WTC11 (cell line): ENCODE data around the gene ZNF428. TPM values are rescaled to one million over a fixed set of nuclear protein-coding genes. Genes with fewer than 3 reads are reported as not detected.
"Not testable (repeated sequence)": the region's sequence is repeated elsewhere in the genome, so short reads cannot be mapped to it uniquely, and the experiment has no call there.

Experiments used
- ATAC-seq: fragments of 200-7000 bp; cut with Tn5 transposase; 2 replicates; pipeline ENCODE4 v1.10.0; 2021; ENCODE audit warnings: mild to moderate bottlenecking, moderate library complexity
- CTCF ChIA-PET: fragments of 300-600 bp; sonication (Branson Sonifier 250); formaldehyde crosslinking; loops from one replicate; lab custom pipeline; 2021; ENCODE audit warnings: antibody characterized with exemption; lab: Charles Lee
- POLR2A ChIA-PET: fragments of 350-600 bp; sonication (Branson Sonifier 250); formaldehyde crosslinking; loops from one replicate; lab custom pipeline; 2021; ENCODE audit warnings: antibody characterized with exemption; lab: Charles Lee
- DNase-seq: peaks from one replicate; pipeline ENCODE4 v3.0.0; 2021; ENCODE audit warnings: low spot score
- H3K27ac Mint-ChIP-seq: 2 replicates; pipeline ENCODE4 v1.8.0; 2021; ENCODE audit warnings: mixed read lengths
- H3K27me3 Mint-ChIP-seq: 2 replicates; pipeline ENCODE4 v1.8.0; 2021; ENCODE audit warnings: low read depth, mild to moderate bottlenecking, moderate library complexity, mixed read lengths
- H3K36me3 Mint-ChIP-seq: 2 replicates; pipeline ENCODE4 v1.8.0; 2021; ENCODE audit warnings: mixed read lengths
- H3K4me1 Mint-ChIP-seq: 2 replicates; pipeline ENCODE4 v1.8.0; 2022; ENCODE audit warnings: mixed read lengths
- H3K4me3 Mint-ChIP-seq: 2 replicates; pipeline ENCODE4 v1.8.0; 2021; ENCODE audit warnings: mild to moderate bottlenecking, moderate library complexity, mixed read lengths
- H3K9me3 Mint-ChIP-seq: 2 replicates; pipeline ENCODE4 v1.8.0; 2021; ENCODE audit warnings: mixed read lengths
- CBFB ChIP-seq: sonication (generic); formaldehyde crosslinking; IDR thresholded peaks from 2 replicates; pipeline ENCODE4 v1.8.1; 2022; ENCODE audit warnings: mild to moderate bottlenecking, low read depth, missing genetic modification reagents
- EMX1 ChIP-seq: fragments of 250-450 bp; sonication (Bioruptor Pico); IDR thresholded peaks from 2 replicates; pipeline ENCODE4 v1.8.0; 2021; ENCODE audit warnings: mild to moderate bottlenecking
- ESRRA ChIP-seq: sonication (generic); formaldehyde crosslinking; IDR thresholded peaks from 2 replicates; pipeline ENCODE4 v1.8.1; 2022; ENCODE audit warnings: mild to moderate bottlenecking, missing genetic modification reagents, borderline replicate concordance
- ETV6 ChIP-seq: sonication (generic); formaldehyde crosslinking; IDR thresholded peaks from 2 replicates; pipeline ENCODE4 v1.8.1; 2022; ENCODE audit warnings: mild to moderate bottlenecking, missing genetic modification reagents
- FOXJ3 ChIP-seq: sonication (generic); formaldehyde crosslinking; IDR thresholded peaks from 2 replicates; pipeline ENCODE4 v1.9.0; 2021; ENCODE audit warnings: missing genetic modification reagents, mild to moderate bottlenecking, borderline replicate concordance
- GABPB1 ChIP-seq: sonication (generic); formaldehyde crosslinking; IDR thresholded peaks from 2 replicates; pipeline ENCODE4 v1.8.1; 2023; ENCODE audit warnings: mild to moderate bottlenecking, missing genetic modification reagents
- GTF2I ChIP-seq: fragments of 250-450 bp; sonication (Bioruptor Pico); conservative IDR thresholded peaks from 2 replicates; pipeline ENCODE4 v1.4.0; 2021; ENCODE audit warnings: mild to moderate bottlenecking
- HMGA2 ChIP-seq: fragments of 250-450 bp; sonication (Bioruptor Pico); IDR thresholded peaks from 2 replicates; pipeline ENCODE4 v1.4.0; 2021; ENCODE audit warnings: mild to moderate bottlenecking, moderate library complexity
- MXD4 ChIP-seq: fragments of 250-450 bp; sonication (Bioruptor Pico); IDR thresholded peaks from 2 replicates; pipeline ENCODE4 v1.8.0; 2021; ENCODE audit warnings: mild to moderate bottlenecking, moderate library complexity, borderline replicate concordance
- MYBL2 ChIP-seq: sonication (generic); formaldehyde crosslinking; IDR thresholded peaks from 2 replicates; pipeline ENCODE4 v1.8.1; 2023; ENCODE audit warnings: mild to moderate bottlenecking, moderate library complexity, missing genetic modification reagents
- NFATC4 ChIP-seq: fragments of 250-450 bp; sonication (Bioruptor Pico); IDR thresholded peaks from 2 replicates; pipeline ENCODE4 v1.9.0; 2021; ENCODE audit warnings: mild to moderate bottlenecking
- NFE2L1 ChIP-seq: sonication (generic); formaldehyde crosslinking; IDR thresholded peaks from 2 replicates; pipeline ENCODE4 v1.8.1; 2023; ENCODE audit warnings: missing genetic modification reagents
- NFYB ChIP-seq: sonication (generic); formaldehyde crosslinking; conservative IDR thresholded peaks from 2 replicates; pipeline ENCODE4 v1.8.0; 2022; ENCODE audit warnings: low read depth, missing genetic modification reagents
- SOX15 ChIP-seq: fragments of 250-450 bp; sonication (Bioruptor Pico); IDR thresholded peaks from 2 replicates; pipeline ENCODE4 v1.9.0; 2021; ENCODE audit warnings: mild to moderate bottlenecking
- SP1 ChIP-seq: sonication (generic); formaldehyde crosslinking; conservative IDR thresholded peaks from 2 replicates; pipeline ENCODE4 v1.8.1; 2022; ENCODE audit warnings: missing genetic modification reagents
- TP53 ChIP-seq: sonication (generic); formaldehyde crosslinking; IDR thresholded peaks from 2 replicates; pipeline ENCODE4 v1.8.1; 2023; ENCODE audit warnings: mild to moderate bottlenecking, missing genetic modification reagents
- total RNA-seq: library from RNA; stranded (reverse); gene quantifications from 3 replicates; pipeline ENCODE4 v1.2.3, GENCODE V29; 2021
- TF ChIP-seq, protein P1 (sequence below): sonication (generic); formaldehyde crosslinking; IDR thresholded peaks from 2 replicates; pipeline ENCODE4 v1.8.0; 2022; ENCODE audit warnings: mild to moderate bottlenecking, missing genetic modification reagents
- TF ChIP-seq, protein P2 (sequence below): sonication (generic); formaldehyde crosslinking; IDR thresholded peaks from 2 replicates; pipeline ENCODE4 v1.8.0; 2022; ENCODE audit warnings: mild to moderate bottlenecking, missing genetic modification reagents
- TF ChIP-seq, protein P3 (sequence below): sonication (generic); formaldehyde crosslinking; IDR thresholded peaks from 2 replicates; pipeline ENCODE4 v1.8.0; 2022; ENCODE audit warnings: mild to moderate bottlenecking, missing genetic modification reagents
- TF ChIP-seq, protein P4 (sequence below): fragments of 250-450 bp; sonication (Bioruptor Pico); IDR thresholded peaks from 2 replicates; pipeline ENCODE4 v1.9.0; 2021; ENCODE audit warnings: mild to moderate bottlenecking
- TF ChIP-seq, protein P5 (sequence below): sonication (generic); formaldehyde crosslinking; IDR thresholded peaks from 2 replicates; pipeline ENCODE4 v1.8.1; 2022; ENCODE audit warnings: mild to moderate bottlenecking, missing genetic modification reagents, moderate library complexity, borderline replicate concordance

ZNF428 gene
- total RNA-seq, 1 experiment from 2014 or later: 20.1 TPM

DNA sequence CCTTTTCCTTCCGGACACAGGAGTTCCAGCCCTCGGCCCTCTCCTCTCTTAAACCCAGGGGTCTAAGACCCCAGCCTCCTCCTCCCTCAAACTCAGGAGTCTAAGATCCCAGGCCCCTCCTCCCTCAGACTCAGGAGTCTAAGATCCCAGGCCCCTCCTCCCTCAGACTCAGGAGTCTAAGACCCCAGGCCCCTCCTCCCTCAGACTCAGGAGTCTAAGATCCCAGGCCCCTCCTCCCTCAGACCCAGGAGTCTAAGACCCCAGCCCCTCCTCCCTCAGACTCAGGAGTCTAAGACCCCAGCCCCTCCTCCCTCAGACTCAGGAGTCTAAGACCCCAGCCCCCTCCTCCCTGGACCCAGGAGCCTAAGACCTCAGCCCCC, 16.1 kb upstream of the ZNF428 start:
- POLR2A ChIA-PET: interaction anchor here (1.3 kb wide), 1 partner anchor 39 kb away, joined by 4 read pairs; the partner anchor contains the start of genes IRGQ and ZNF576
- DNase-seq, H3K9me3 Mint-ChIP-seq, ATAC-seq, H3K36me3 Mint-ChIP-seq: not testable (repeated sequence)
- H3K4me3 Mint-ChIP-seq: peak overlapping the region; percentile 82
- TF ChIP-seq SP1 (CRISPR knock-in tag): peak; percentile 7; the same call in 1 of the 2 replicates
- TF ChIP-seq, all 79 proteins: peak for 1; not testable (repeated sequence) for 78
- Mint-ChIP-seq H3K27me3 (peaks cover 68% of the 10 kb centered on the region), H3K4me1 (peaks cover 20% of the 10 kb centered on the region), H3K27ac (peak overlapping the region; percentile 41; the same call in 1 of the 2 replicates)
- CTCF ChIA-PET: interaction anchor here (0.7 to 1.8 kb wide), 5 partner anchors 9 to 628 kb away, joined by 3 to 16 read pairs (median 4); no protein-coding TSS in a partner anchor

DNA sequence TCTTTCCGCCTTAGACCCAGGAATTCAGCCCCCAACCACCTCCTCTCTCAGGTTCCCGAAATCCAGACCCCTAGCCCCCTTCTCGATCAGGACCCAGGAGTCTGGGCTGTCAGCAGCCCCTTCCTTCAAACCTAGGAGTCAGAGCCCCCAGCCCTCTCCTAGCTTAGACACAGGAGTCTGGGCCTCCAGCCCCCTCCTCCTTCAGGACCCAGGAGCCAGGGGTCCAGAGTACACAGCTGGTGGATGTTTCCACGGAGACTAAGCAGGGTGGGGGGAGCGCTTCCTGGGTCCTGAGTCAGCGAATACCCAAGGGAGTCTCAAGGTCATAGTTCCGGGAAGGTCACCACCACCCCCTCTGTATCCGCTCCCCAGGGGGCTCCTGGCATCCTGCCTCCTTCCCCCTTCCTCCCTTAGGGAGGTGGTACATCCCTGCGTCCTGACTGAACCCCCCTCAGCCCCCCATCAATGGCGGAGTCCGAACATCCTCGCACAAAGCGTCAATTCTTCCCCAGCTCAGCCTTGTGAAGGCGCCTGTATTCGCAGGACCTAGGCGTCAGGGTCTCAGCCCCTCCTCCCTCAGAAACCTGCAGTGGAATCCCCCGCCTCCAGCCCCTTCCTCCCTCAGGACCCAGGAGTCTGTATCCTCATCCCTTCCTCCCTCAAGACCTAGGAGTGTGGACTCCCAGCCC, 15.6 kb upstream of the ZNF428 start:
- Mint-ChIP-seq H3K27ac (peak overlapping the region; percentile 41; the same call in 1 of the 2 replicates), H3K9me3 (no peaks in the 10 kb centered on the region), H3K27me3 (peaks cover 63% of the 10 kb centered on the region), H3K4me3 (peak overlapping the region; percentile 82), H3K4me1 (peaks cover 20% of the 10 kb centered on the region), H3K36me3 (no peaks in the 10 kb centered on the region)
- DNase-seq: no peak
- ATAC-seq: peak; percentile 53
- ChIA-PET POLR2A (interaction anchor here (1.3 kb wide), 1 partner anchor 39 kb away, joined by 4 read pairs; the partner anchor contains the start of genes IRGQ and ZNF576), CTCF (interaction anchor here (0.9 to 2.2 kb wide), 5 partner anchors 17 to 80 kb away, joined by 3 to 16 read pairs (median 7); no protein-coding TSS in a partner anchor)
- TF ChIP-seq EMX1 (CRISPR knock-in tag): no peak
- no peak for TF ChIP-seq CBFB (CRISPR knock-in tag)
- TF ChIP-seq GABPB1 (CRISPR knock-in tag): peak; percentile 41; the same call in 1 of the 2 replicates
- 0 out of 2 replicates have a peak, but pooled peaks have one; percentile 20 for TF ChIP-seq SP1 (CRISPR knock-in tag)
- TF ChIP-seq ETV6 (CRISPR knock-in tag): no peak
- TF ChIP-seq, protein P1, sequence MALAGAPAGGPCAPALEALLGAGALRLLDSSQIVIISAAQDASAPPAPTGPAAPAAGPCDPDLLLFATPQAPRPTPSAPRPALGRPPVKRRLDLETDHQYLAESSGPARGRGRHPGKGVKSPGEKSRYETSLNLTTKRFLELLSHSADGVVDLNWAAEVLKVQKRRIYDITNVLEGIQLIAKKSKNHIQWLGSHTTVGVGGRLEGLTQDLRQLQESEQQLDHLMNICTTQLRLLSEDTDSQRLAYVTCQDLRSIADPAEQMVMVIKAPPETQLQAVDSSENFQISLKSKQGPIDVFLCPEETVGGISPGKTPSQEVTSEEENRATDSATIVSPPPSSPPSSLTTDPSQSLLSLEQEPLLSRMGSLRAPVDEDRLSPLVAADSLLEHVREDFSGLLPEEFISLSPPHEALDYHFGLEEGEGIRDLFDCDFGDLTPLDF (CRISPR knock-in tag): no peak
- TF ChIP-seq NFYB (CRISPR knock-in tag): no peak
- peak; percentile 40; the same call in 1 of the 2 replicates for TF ChIP-seq ESRRA (CRISPR knock-in tag)

DNA sequence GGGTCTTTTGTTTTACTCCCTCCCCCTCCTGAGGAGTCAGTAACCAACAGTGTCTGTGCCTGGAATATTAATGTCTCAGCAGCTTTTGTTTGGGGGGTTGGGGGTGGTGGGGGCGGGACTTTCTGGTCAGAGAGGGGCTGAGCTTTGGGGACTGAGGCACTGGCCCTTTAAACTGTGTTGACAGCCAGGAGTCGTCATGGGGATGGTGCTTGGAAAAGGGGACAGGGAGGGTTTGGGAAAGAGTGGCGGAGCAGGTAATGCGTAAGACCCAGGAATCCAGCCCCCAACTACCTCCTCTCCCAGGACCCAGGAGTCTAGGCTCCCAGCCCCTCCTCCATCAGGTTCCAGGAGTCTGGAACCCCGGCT, 15.1 kb upstream of the ZNF428 start:
- TF ChIP-seq, protein P2, sequence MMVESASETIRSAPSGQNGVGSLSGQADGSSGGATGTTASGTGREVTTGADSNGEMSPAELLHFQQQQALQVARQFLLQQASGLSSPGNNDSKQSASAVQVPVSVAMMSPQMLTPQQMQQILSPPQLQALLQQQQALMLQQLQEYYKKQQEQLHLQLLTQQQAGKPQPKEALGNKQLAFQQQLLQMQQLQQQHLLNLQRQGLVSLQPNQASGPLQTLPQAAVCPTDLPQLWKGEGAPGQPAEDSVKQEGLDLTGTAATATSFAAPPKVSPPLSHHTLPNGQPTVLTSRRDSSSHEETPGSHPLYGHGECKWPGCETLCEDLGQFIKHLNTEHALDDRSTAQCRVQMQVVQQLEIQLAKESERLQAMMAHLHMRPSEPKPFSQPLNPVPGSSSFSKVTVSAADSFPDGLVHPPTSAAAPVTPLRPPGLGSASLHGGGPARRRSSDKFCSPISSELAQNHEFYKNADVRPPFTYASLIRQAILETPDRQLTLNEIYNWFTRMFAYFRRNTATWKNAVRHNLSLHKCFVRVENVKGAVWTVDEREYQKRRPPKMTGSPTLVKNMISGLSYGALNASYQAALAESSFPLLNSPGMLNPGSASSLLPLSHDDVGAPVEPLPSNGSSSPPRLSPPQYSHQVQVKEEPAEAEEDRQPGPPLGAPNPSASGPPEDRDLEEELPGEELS (CRISPR knock-in tag): no peak
- TF ChIP-seq ETV6 (CRISPR knock-in tag) (no peak), FOXJ3 (CRISPR knock-in tag) (no peak), TP53 (CRISPR knock-in tag) (no peak), SOX15 (CRISPR knock-in tag) (no peak), NFE2L1 (CRISPR knock-in tag) (no peak), MXD4 (no peak), MYBL2 (CRISPR knock-in tag) (no peak), NFATC4 (CRISPR knock-in tag) (no peak), GTF2I (no peak), HMGA2 (no peak)
- TF ChIP-seq, protein P1 (CRISPR knock-in tag): no peak
- TF ChIP-seq, protein P3, sequence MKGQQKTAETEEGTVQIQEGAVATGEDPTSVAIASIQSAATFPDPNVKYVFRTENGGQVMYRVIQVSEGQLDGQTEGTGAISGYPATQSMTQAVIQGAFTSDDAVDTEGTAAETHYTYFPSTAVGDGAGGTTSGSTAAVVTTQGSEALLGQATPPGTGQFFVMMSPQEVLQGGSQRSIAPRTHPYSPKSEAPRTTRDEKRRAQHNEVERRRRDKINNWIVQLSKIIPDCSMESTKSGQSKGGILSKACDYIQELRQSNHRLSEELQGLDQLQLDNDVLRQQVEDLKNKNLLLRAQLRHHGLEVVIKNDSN (CRISPR knock-in tag): no peak
- TF ChIP-seq, protein P4, sequence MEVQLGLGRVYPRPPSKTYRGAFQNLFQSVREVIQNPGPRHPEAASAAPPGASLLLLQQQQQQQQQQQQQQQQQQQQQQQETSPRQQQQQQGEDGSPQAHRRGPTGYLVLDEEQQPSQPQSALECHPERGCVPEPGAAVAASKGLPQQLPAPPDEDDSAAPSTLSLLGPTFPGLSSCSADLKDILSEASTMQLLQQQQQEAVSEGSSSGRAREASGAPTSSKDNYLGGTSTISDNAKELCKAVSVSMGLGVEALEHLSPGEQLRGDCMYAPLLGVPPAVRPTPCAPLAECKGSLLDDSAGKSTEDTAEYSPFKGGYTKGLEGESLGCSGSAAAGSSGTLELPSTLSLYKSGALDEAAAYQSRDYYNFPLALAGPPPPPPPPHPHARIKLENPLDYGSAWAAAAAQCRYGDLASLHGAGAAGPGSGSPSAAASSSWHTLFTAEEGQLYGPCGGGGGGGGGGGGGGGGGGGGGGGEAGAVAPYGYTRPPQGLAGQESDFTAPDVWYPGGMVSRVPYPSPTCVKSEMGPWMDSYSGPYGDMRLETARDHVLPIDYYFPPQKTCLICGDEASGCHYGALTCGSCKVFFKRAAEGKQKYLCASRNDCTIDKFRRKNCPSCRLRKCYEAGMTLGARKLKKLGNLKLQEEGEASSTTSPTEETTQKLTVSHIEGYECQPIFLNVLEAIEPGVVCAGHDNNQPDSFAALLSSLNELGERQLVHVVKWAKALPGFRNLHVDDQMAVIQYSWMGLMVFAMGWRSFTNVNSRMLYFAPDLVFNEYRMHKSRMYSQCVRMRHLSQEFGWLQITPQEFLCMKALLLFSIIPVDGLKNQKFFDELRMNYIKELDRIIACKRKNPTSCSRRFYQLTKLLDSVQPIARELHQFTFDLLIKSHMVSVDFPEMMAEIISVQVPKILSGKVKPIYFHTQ (CRISPR knock-in tag): no peak
- TF ChIP-seq, protein P5, sequence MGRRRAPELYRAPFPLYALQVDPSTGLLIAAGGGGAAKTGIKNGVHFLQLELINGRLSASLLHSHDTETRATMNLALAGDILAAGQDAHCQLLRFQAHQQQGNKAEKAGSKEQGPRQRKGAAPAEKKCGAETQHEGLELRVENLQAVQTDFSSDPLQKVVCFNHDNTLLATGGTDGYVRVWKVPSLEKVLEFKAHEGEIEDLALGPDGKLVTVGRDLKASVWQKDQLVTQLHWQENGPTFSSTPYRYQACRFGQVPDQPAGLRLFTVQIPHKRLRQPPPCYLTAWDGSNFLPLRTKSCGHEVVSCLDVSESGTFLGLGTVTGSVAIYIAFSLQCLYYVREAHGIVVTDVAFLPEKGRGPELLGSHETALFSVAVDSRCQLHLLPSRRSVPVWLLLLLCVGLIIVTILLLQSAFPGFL: no peak
- TF ChIP-seq, all 79 proteins: peak for 0
- peaks cover 20% of the 10 kb centered on the region for H3K4me1 Mint-ChIP-seq
- ATAC-seq (peak; percentile 40), DNase-seq (no peak)
- CTCF ChIA-PET: interaction anchor here (0.9 to 2.2 kb wide), 4 partner anchors 28 to 79 kb away, joined by 3 to 10 read pairs (median 6); no protein-coding TSS in a partner anchor
- peak overlapping the region; percentile 82 for H3K4me3 Mint-ChIP-seq
- no peaks in the 10 kb centered on the region for H3K9me3 Mint-ChIP-seq
- POLR2A ChIA-PET: interaction anchor here (1.3 kb wide), 1 partner anchor 38 kb away, joined by 4 read pairs; the partner anchor contains the start of genes IRGQ and ZNF576
- no peak overlapping the region for H3K27ac Mint-ChIP-seq
- H3K36me3 Mint-ChIP-seq: no peaks in the 10 kb centered on the region
- H3K27me3 Mint-ChIP-seq: peaks cover 62% of the 10 kb centered on the region
